ENCODE measurements around the gene GEMIN7.

DNA sequence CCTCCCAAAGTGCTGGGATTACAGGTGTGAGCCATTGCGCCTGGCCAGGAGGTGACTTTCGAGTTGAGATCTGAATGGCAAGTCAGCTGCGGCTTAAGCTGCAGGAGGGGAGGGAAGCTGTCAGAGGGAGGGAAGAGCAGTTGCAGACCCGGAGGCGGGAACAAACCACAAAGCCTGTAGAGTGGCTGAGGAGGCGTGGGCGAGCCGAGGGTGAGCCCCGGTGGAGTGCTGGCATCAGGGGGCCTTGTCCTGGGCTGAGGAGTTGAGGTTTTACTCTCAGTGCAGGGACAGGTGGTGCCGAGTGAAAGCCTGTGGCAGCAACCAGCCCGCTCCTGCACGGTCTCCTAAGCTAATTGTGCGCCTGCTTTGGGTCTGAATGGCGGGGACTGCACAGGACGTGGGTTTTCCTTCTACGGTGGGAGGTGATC is 38.1 kb downstream of the GEMIN7 start:
- TF ChIP-seq, protein P1, sequence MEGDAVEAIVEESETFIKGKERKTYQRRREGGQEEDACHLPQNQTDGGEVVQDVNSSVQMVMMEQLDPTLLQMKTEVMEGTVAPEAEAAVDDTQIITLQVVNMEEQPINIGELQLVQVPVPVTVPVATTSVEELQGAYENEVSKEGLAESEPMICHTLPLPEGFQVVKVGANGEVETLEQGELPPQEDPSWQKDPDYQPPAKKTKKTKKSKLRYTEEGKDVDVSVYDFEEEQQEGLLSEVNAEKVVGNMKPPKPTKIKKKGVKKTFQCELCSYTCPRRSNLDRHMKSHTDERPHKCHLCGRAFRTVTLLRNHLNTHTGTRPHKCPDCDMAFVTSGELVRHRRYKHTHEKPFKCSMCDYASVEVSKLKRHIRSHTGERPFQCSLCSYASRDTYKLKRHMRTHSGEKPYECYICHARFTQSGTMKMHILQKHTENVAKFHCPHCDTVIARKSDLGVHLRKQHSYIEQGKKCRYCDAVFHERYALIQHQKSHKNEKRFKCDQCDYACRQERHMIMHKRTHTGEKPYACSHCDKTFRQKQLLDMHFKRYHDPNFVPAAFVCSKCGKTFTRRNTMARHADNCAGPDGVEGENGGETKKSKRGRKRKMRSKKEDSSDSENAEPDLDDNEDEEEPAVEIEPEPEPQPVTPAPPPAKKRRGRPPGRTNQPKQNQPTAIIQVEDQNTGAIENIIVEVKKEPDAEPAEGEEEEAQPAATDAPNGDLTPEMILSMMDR (IDR thresholded peaks at IDR 0.05) = no peak
- TF ChIP-seq EP300 (IDR thresholded peaks at IDR 0.05) = no peak
- TF ChIP-seq POLR2A (IDR thresholded peaks at IDR 0.05) = no peak
